Smooth muscle cell of the coronary artery (primary cell): ENCODE data around the gene RBM4. TPM values are rescaled to one million over a fixed set of nuclear protein-coding genes. Genes with fewer than 3 reads are reported as not detected.

ENCODE experiments used
- total RNA-seq: library from RNA; depleted of rRNA; stranded (reverse); fragments of >200 nt; gene quantifications from 2 replicates; pipeline ENCODE4 v1.2.3, GENCODE V29; 2014; ENCODE audit warnings: low replicate concordance

RBM4 gene, protein sequence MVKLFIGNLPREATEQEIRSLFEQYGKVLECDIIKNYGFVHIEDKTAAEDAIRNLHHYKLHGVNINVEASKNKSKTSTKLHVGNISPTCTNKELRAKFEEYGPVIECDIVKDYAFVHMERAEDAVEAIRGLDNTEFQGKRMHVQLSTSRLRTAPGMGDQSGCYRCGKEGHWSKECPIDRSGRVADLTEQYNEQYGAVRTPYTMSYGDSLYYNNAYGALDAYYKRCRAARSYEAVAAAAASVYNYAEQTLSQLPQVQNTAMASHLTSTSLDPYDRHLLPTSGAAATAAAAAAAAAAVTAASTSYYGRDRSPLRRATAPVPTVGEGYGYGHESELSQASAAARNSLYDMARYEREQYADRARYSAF
- 127 and 133 TPM in 2 replicates for total RNA-seq

DNA sequence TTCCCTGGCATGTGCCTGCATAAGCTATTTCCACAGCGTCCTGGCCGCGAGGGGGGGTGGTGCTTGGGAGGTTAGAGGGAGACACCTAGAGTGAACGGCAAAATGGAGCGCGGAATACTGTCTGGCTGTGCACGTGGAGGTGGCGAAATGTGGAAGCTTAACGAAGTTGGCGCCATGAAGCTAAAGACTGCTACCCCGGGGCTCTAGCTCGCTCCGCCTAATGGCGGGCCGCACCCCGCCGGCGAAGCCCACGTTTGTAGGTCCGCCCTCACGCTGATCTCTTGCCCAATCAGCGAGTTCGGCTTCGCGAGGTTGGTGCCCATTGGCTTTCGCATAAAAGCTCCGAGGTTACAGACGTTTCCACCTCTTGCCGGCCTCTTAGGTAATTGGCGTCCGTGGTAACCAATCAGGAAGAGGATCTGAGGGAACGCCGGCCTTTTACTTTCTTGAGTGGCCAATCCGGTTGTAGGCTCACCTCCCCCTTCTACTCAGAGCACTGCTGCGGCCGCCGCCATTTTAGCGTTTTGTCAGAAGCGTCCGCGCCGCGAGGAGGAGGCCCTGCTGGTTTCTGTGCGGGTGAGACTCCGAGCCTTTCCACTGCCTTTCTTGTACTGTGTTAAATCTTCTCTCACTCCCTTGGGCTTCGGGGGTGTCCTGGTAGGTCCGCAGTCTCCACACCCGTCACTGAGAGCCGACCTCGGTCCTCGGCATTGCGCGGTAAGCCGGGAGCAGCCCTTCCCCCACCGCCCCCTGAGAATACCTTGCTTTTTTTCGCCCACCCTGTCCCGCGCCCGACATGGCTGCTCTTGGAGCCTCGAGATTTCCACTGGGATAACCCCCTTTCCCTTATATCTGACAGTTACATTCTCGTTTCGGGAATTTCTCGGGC is at the start of gene RBM4:
Gene RBM4, plus strand, starts transcription at position 527 of the 889 bp plus-strand sequence. CDS start 1,009 bp downstream, outside the sequence.

DNA sequence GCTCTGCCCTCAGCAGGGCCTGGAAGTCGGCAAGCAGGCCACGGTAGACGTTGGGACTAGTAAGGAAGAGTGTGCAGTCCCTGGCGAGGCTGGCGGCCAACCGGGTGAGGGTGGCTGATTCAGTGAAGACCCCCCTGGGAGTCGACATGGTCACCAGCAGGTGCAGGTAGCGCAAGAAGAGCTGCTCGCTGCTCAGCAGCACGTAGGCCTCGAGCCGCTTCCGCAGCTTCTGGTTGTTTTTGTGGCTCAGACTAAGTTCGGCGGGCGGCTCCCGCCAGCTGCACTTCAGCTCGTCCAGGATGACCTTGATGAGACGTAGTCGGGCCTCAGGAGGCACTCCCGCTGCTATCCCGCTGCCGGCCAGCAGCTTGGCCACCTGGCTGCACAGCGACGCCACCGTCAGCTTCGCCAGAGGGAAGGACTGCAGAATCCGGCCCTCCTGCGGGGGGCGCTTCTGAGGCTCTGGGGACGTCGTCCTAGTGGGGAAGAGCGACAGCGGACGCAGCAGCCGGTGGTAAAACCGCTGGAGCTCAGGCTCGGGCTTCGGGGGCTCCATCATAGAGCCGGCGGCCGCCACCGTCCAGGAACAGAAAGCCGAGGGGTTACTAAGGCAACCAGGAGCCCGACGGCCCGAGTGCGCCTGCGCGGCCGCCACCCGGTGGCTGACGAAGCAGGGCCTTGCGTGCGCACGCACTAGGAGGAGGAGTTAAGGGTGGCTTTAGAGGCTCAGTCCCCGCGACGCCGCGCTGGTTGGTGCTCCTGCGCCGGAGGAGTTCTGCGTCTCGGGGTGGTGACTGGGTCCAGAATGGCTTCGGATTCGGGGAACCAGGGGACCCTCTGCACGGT is 45.8 kb upstream of the RBM4 start, which contains the start of the genes CCDC87 and CCS:
Gene CCDC87, minus strand, starts transcription at position 607 of the 846 bp plus-strand sequence. Its CDS starts 48 bp downstream, at position 559.
Gene CCS, plus strand, starts transcription at position 729 of the 846 bp plus-strand sequence. Its CDS starts 77 bp downstream, at position 806.

DNA sequence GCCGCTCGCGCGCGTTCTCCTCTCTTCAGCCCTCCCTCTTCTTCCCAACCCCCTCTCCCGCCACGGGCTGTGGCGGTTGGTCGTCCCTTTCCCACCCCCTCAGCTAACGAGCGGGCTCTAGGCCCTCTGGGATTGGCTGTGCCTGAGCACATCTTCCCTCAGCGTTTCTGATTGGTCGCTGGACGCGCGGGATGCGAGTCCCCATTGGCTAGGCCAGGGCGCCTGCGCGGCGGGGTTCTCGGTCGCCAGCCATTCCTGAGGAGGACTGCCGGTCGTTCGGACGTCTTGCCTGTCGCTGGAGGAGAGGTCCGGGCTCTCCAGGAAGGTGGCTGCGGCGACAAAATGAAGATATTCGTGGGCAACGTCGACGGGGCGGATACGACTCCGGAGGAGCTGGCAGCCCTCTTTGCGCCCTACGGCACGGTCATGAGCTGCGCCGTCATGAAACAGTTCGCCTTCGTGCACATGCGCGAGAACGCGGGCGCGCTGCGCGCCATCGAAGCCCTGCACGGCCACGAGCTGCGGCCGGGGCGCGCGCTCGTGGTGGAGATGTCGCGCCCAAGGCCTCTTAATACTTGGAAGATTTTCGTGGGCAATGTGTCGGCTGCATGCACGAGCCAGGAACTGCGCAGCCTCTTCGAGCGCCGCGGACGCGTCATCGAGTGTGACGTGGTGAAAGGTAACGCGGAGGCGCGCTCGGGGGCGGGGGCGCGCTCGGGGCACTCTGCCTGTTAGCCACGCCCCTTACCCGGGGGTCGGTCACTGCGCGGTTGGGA is 21.9 kb upstream of the RBM4 start, which contains the start of gene RBM14:
Gene RBM14, plus strand, starts transcription at position 252 of the 776 bp plus-strand sequence. Its CDS starts 91 bp downstream, at position 343.

DNA sequence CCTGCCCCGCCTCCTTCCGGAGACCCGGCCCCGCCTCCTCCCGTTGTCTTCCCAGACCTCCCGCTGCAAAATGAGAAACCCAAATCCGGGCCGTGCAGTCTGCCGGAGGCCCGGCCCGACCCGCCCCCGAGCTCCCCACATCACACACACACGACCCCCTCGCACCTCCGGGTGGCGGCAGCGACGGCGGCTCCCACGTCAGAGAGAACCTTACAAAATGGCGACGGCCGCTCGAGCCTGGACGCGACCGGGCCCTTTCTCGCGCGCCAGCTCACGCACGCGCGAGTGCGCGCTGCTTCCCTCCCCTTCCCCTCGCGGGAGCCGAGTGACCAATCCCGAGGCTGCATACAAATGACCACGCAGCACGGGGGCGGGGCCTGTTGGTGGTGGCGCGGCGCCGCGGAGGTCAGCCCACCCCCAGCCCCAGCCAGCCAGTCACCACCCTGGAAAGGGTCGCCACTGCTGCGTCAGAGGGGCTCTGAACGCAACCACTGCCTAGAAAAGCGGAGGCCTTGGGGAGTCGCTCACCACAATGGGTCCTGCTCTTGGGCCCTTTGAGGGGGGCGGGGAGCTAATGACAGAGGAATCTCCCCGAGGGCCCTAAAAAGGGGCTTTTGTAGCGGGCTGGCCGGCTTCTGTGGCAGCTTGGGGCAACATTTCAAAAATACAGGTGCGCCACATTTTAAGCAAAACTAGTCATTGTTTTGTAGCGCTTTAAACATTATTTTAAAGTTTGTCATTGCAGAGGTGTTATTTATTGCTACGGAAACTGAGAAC is 39.3 kb downstream of the RBM4 start, which contains the start of gene RBM4B:
Gene RBM4B, minus strand, starts transcription at position 289 of the 777 bp plus-strand sequence. CDS start 808 bp downstream, outside the sequence.

Other genes starting within 250 kb of the RBM4 start
- gene NPAS4, start 217.7 kb upstream of the RBM4 start, total RNA-seq = not detected in 2 replicates
- gene MRPL11, start 199.9 kb upstream of the RBM4 start, total RNA-seq = 20.7 and 38.6 TPM in 2 replicates
- 8.8 and 20.0 TPM in 2 replicates for gene PELI3, start 171.8 kb upstream of the RBM4 start, total RNA-seq
- 28.5 and 67.1 TPM in 2 replicates for gene DPP3, start 158.3 kb upstream of the RBM4 start, total RNA-seq
- gene BBS1, start 128.1 kb upstream of the RBM4 start, total RNA-seq = 18.4 and 27.6 TPM in 2 replicates
- 6.8 and 9.9 TPM in 2 replicates for gene ZDHHC24, start 92.7 kb upstream of the RBM4 start, total RNA-seq
- gene ACTN3, start 91.8 kb upstream of the RBM4 start, total RNA-seq = under 0.01 and 0.12 TPM in 2 replicates
- gene CTSF, start 70.1 kb upstream of the RBM4 start, total RNA-seq = 11.3 and 50.3 TPM in 2 replicates
- 0.12 and 0.15 TPM in 2 replicates for gene CCDC87, start 45.6 kb upstream of the RBM4 start, total RNA-seq
- 51.4 and 62.0 TPM in 2 replicates for gene CCS, start 45.5 kb upstream of the RBM4 start, total RNA-seq
- gene RBM14, start 22.1 kb upstream of the RBM4 start, total RNA-seq = 18.3 and 25.0 TPM in 2 replicates
- 19.8 and 35.5 TPM in 2 replicates for gene RBM4B, start 39.2 kb downstream of the RBM4 start, total RNA-seq
- gene SPTBN2, start 90.5 kb downstream of the RBM4 start, total RNA-seq = 0.94 and 9.2 TPM in 2 replicates
- gene RCE1, start 204.7 kb downstream of the RBM4 start, total RNA-seq = 4.2 and 10.4 TPM in 2 replicates
- 5.3 and 12.9 TPM in 2 replicates for gene LRFN4, start 218.4 kb downstream of the RBM4 start, total RNA-seq